NCI-H2029 treated with DMSO at 0.1 percent for 48 hours (cell line): ENCODE data around the gene RNF151.
"Not testable (repeated sequence)": the region's sequence is repeated elsewhere in the genome, so short reads cannot be mapped to it uniquely, and the experiment has no call there.

ENCODE experiments used
- DNase-seq: peaks from one replicate; lab custom pipeline; 2025; lab: John Stamatoyannopoulos, UW

RNF151 gene

GRCh38 chr16:1960665-1961630 lies 5.7 kb upstream of the RNF151 start:
- DNase-seq = no peak

GRCh38 chr16:1961651-1962067 lies 5.0 kb upstream of the RNF151 start:
- DNase-seq = no peak

GRCh38 chr16:1962161-1963153 lies 4.2 kb upstream of the RNF151 start:
- not testable (repeated sequence) for DNase-seq

- no peak for DNase-seq
Measured at GRCh38 chr16:1963806-1964505, 2.7 kb upstream of the RNF151 start.

GRCh38 chr16:1964506-1965395 lies 1.9 kb upstream of the RNF151 start, which contains the start of gene RPS2:
Gene RPS2, minus strand, starts transcription at chr16:1964826. Its CDS starts 201 bp downstream, at chr16:1964625.
- DNase-seq = peak; percentile 92

GRCh38 chr16:1965396-1966001 lies 1.2 kb upstream of the RNF151 start:
- no peak for DNase-seq

- DNase-seq = no peak
Measured at GRCh38 chr16:1968146-1968953, 1.7 kb downstream of the RNF151 start.

- peak; percentile 60 for DNase-seq
Measured at GRCh38 chr16:1971796-1972489, 5.3 kb downstream of the RNF151 start, which contains the start of gene TBL3. Gene TBL3, plus strand, starts transcription at chr16:1972053. Its CDS starts 112 bp downstream, at chr16:1972165.

GRCh38 chr16:1972490-1972877 lies 5.8 kb downstream of the RNF151 start:
- DNase-seq = no peak

GRCh38 chr16:1973461-1974156 lies 7.0 kb downstream of the RNF151 start:
- DNase-seq = no peak

- no peak for DNase-seq
Measured at GRCh38 chr16:1974157-1975070, 7.8 kb downstream of the RNF151 start.

- DNase-seq = no peak
Measured at GRCh38 chr16:1975432-1976215, 9.0 kb downstream of the RNF151 start.

GRCh38 chr16:1976216-1976520 lies 9.5 kb downstream of the RNF151 start:
- DNase-seq = no peak

- no peak for DNase-seq
Measured at GRCh38 chr16:1976951-1977874, 10.6 kb downstream of the RNF151 start.

- DNase-seq = no peak
Measured at GRCh38 chr16:1977875-1978268, 11.2 kb downstream of the RNF151 start.
